Prostate gland (tissue), 2 donors: ENCODE measurements around the gene CLDN20. TPM values are rescaled to one million over a fixed set of nuclear protein-coding genes. Genes with fewer than 3 reads are reported as not detected.
"Not testable (repeated sequence)": the region's sequence is repeated elsewhere in the genome, so short reads cannot be mapped to it uniquely, and the experiment has no call there.

ENCODE experiments used
- DNase-seq: peaks from one replicate; pipeline ENCODE4 v3.0.0-alpha.2; 2019; ENCODE audit warnings: low spot score
- H3K27ac ChIP-seq, 2 donors: fragments of 200-600 bp; sonication (generic); 2 replicates each; pipeline ENCODE4 v1.5.1; 2017 to 2019
- H3K27me3 ChIP-seq: fragments of 200-600 bp; sonication (generic); replicated peaks from 2 replicates; pipeline ENCODE4 v1.5.1; 2019; ENCODE audit not compliant: insufficient read depth
- H3K36me3 ChIP-seq, 2 donors: fragments of 200-600 bp; sonication (generic); 1 replicate in 1 of 2; 2 replicates in 1 of 2; pipeline versions ENCODE4 v1.5.1 to v1.8.1; 2017 to 2019
- H3K4me1 ChIP-seq: fragments of 200-600 bp; sonication (generic); replicated peaks from 2 replicates; pipeline ENCODE4 v1.5.1; 2019
- H3K4me3 ChIP-seq, 2 donors: fragments of 200-600 bp; sonication (generic); 2 replicates each; pipeline ENCODE4 v1.5.1; 2017 to 2019
- H3K9me3 ChIP-seq: fragments of 200-600 bp; sonication (generic); 2 replicates; pipeline ENCODE4 v1.5.1; 2017
- CTCF ChIP-seq, 4 experiments: fragments of 200-600 bp in 2 of 4; fragments of 450-650 bp in 2 of 4; sonication (generic) in 2 of 4; IDR thresholded peaks; 1 replicate in 3 of 4; 2 replicates in 1 of 4; pipeline ENCODE4 v1.5.1; 2016 to 2019; ENCODE audit warnings: antibody characterized with exemption in 4 of 4, mild to moderate bottlenecking in 2 of 4, moderate library complexity in 2 of 4
- POLR2A ChIP-seq: fragments of 450-650 bp; IDR thresholded peaks from one replicate; pipeline ENCODE4 v1.6.1; 2016; ENCODE audit warnings: antibody characterized with exemption, mild to moderate bottlenecking
- POLR2AphosphoS5 ChIP-seq: sonication (generic); formaldehyde crosslinking; IDR thresholded peaks from one replicate; pipeline ENCODE4 v1.6.1; 2017; ENCODE audit warnings: antibody characterized with exemption
- WGBS: methylation state at CpG from one replicate; pipeline ENCODE4 v1.1.5; 2018; 5-methylcytosine and 5-hydroxymethylcytosine counted together
- intact Hi-C: fragments of 100-400 bp; cut with DNase I; formaldehyde crosslinking; loops from one replicate; pipeline ENCODE4 v1.14.2; 2022
- total RNA-seq, 2 donors: library from RNA; depleted of rRNA; stranded (reverse); fragments of >200 nt; gene quantifications; one replicate each; pipeline ENCODE4 v1.1.0, GENCODE V29; 2016

Gene CLDN20
- total RNA-seq, result not detected

GRCh38 chr6:155263373-155264063 lies at the start of gene CLDN20:
Gene CLDN20, plus strand, starts transcription at chr6:155264013. Its CDS starts 11,707 bp downstream, at chr6:155275720.
- H3K4me3 ChIP-seq, result no peak within 1 kb of the TSS
- intact Hi-C loops, result no loop called here
- no peaks in the 10 kb centered on the region for H3K4me1 ChIP-seq
- H3K9me3 ChIP-seq, result no peaks in the 10 kb centered on the region
- no peaks in the 10 kb centered on the region for H3K27me3 ChIP-seq
- 83% methylated on average over 10 of the region's 10 CpGs for WGBS
- TF ChIP-seq POLR2A (no peak), CTCF (IDR thresholded peaks at IDR 0.05) (no peak), POLR2AphosphoS5 (no peak)
- H3K36me3 ChIP-seq, result no peaks in the 10 kb centered on the region
- no peak within 1 kb of the TSS for H3K27ac ChIP-seq
- no peak for DNase-seq

GRCh38 chr6:155215906-155216305 lies 47.9 kb upstream of the CLDN20 start:
- TF ChIP-seq POLR2AphosphoS5, result no peak
- no peak for TF ChIP-seq POLR2A
- no peak for TF ChIP-seq CTCF (IDR thresholded peaks at IDR 0.05)
- Histone ChIP-seq H3K4me3 (no peak overlapping the region), H3K4me1 (no peaks in the 10 kb centered on the region), H3K9me3 (no peaks in the 10 kb centered on the region), H3K36me3 (no peaks in the 10 kb centered on the region), H3K27ac (no peak overlapping the region), H3K27me3 (no peaks in the 10 kb centered on the region)
- intact Hi-C loops, result no loop called here
- WGBS, result 96% methylated on average over 4 of the region's 4 CpGs
- no peak for DNase-seq

- no peak for TF ChIP-seq CTCF (IDR thresholded peaks at IDR 0.05)
- no peak for TF ChIP-seq POLR2A
- no peak for TF ChIP-seq POLR2AphosphoS5
- Histone ChIP-seq H3K27me3 (no peaks in the 10 kb centered on the region), H3K27ac (no peak overlapping the region), H3K36me3 (no peaks in the 10 kb centered on the region), H3K9me3 (no peaks in the 10 kb centered on the region), H3K4me1 (no peaks in the 10 kb centered on the region), H3K4me3 (no peak overlapping the region)
- intact Hi-C loops, result no loop called here
- no peak for DNase-seq
- 24% methylated on average over 11 of the region's 11 CpGs for WGBS
These were observed 47.3 kb upstream of the CLDN20 start for GRCh38 chr6:155216312-155217046.

GRCh38 chr6:155218711-155219110 lies 45.1 kb upstream of the CLDN20 start:
- DNase-seq, H3K4me3 ChIP-seq, H3K9me3 ChIP-seq, H3K4me1 ChIP-seq, H3K27ac ChIP-seq, H3K27me3 ChIP-seq, H3K36me3 ChIP-seq, intact Hi-C loops: not testable (repeated sequence)
- WGBS, result 93% methylated on average over 20 of the region's 20 CpGs

GRCh38 chr6:155219299-155219698 lies 44.5 kb upstream of the CLDN20 start:
- Histone ChIP-seq H3K27ac (peak overlapping the region; percentile 35 to 50), H3K27me3 (no peaks in the 10 kb centered on the region), H3K36me3 (no peaks in the 10 kb centered on the region), H3K4me3 (no peak overlapping the region), H3K4me1 (no peaks in the 10 kb centered on the region), H3K9me3 (no peaks in the 10 kb centered on the region)
- TF ChIP-seq POLR2A (no peak), POLR2AphosphoS5 (no peak), CTCF (IDR thresholded peaks at IDR 0.05) (no peak)
- 68% methylated on average over 7 of the region's 7 CpGs for WGBS
- DNase-seq, result no peak
- intact Hi-C loops, result no loop called here
